ENCODE results near the gene RAB37.

The RAB37 gene

DNA sequence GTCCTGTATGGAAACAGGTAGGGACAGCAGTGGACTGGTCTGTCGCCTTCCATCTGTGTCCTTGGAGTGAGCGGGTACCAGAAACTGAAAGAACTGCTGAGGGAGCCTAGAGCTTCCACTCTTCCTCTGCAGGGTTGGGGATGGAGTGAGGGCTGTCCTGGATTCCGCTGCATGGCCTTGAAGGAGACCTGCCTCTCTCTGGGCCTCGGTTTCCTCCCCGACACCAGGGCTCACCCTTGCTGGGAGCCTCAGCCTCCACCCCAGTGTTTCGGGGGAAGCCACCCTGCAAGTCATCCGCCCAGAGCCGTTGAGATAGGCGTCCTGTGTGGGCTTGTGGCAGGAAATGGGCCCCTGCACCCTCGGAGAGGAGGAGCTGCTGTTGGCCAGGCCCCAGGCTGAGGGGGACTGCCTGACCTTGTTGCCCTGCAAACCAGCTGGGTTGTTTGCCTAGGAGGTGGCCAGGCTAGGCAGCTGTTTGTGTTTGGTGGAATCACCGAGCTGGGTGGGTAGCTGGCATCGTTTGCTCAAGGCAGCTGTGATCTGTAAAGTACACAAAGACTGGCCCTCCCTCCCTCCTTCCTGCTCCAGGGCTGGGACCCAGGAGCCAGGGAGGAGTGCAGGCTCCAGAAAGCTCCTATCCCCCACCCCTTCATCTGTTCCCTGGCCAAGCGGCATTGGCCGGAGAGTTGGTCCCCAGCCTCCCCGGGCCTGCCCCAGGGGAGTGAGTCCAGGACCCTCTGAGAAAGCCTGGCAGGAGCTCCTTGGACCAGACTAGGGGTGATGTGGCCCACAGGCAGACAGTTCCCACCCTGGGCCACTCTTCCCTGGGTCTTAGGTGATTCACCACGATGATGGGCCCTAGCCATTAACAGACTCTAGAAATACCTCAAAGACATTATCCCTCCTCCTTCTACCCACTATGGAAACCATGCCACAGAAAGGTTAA, 1.3 kb downstream of the RAB37 start:
- peak in 1 of 2 donors; percentile 53 for DNase-seq (ENCODE audit: low read depth in 2 of 2)
- TF ChIP-seq, protein P1, sequence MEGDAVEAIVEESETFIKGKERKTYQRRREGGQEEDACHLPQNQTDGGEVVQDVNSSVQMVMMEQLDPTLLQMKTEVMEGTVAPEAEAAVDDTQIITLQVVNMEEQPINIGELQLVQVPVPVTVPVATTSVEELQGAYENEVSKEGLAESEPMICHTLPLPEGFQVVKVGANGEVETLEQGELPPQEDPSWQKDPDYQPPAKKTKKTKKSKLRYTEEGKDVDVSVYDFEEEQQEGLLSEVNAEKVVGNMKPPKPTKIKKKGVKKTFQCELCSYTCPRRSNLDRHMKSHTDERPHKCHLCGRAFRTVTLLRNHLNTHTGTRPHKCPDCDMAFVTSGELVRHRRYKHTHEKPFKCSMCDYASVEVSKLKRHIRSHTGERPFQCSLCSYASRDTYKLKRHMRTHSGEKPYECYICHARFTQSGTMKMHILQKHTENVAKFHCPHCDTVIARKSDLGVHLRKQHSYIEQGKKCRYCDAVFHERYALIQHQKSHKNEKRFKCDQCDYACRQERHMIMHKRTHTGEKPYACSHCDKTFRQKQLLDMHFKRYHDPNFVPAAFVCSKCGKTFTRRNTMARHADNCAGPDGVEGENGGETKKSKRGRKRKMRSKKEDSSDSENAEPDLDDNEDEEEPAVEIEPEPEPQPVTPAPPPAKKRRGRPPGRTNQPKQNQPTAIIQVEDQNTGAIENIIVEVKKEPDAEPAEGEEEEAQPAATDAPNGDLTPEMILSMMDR (IDR thresholded peaks at IDR 0.05; ENCODE audit: low read depth, low read length), result no peak
- H3K4me3 ChIP-seq (replicated peaks in 1 of 2; ENCODE audit: low read depth in 2 of 2, low read length in 2 of 2), result no peak overlapping the region

GRCh38 chr17:74739227-74739831, 2.3 kb downstream of the RAB37 start:
- H3K4me3 ChIP-seq (replicated peaks in 1 of 2; ENCODE audit: low read depth in 2 of 2, low read length in 2 of 2), result no peak overlapping the region
- TF ChIP-seq, protein P1 (IDR thresholded peaks at IDR 0.05; ENCODE audit: low read depth, low read length), result no peak
- no peak for DNase-seq (ENCODE audit: low read depth in 2 of 2)

DNA sequence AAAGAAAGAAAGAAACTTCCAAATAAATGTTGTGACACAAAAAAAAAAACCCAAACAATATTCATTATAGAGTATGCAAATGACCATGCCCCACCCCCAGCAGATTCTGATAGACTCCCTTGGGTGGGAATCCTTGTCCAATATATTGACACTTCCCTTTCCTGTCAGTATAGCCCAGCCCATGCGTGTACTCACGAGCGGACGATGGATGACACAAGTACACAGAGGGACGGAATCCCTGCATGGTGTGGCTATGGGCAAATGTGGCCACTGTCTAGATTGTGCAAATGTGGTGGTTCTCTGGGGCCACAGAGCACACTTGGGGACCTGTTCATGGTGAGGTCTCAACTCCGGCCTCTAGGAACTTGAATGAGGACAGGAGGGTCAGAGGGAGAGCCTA, 3.1 kb downstream of the RAB37 start:
- TF ChIP-seq, protein P1 (IDR thresholded peaks at IDR 0.05; ENCODE audit: low read depth, low read length), result no peak
- DNase-seq (ENCODE audit: low read depth in 2 of 2), result no peak
- H3K4me3 ChIP-seq (replicated peaks in 1 of 2; ENCODE audit: low read depth in 2 of 2, low read length in 2 of 2), result no peak overlapping the region

DNA sequence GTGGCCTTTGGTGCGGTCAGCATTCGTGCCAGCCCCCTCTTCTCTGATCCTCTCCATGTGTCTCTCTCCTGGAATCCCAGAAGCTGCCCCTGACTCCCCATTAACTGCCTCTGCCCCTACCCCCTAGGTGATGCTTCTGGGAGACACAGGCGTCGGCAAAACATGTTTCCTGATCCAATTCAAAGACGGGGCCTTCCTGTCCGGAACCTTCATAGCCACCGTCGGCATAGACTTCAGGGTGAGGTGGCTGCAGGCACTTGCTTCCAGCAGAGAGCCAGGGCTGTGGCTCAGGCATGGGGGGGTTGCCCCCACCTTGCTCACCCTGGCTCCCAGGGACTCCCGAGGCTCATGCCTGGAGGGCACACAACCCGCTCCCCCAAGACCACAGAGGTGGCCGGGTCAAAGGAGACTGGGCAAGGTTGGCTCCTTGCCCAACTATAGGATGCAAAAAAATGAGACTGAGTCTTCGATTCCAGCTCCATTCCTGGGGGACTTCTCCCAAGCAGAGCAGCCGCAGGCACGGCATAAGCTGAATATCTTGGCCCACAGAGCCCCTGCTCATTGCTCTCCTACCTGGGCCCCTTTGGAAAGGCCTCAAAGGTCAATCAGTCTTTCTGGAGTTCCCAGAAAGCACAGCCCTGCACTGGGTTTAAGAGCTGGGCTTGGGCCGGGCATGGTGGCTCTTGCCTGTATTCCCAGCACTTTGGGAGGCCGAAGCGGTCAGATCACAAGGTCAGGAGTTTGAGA, 3.8 kb downstream of the RAB37 start:
- H3K4me3 ChIP-seq (replicated peaks in 1 of 2; ENCODE audit: low read depth in 2 of 2, low read length in 2 of 2), result no peak overlapping the region

DNA sequence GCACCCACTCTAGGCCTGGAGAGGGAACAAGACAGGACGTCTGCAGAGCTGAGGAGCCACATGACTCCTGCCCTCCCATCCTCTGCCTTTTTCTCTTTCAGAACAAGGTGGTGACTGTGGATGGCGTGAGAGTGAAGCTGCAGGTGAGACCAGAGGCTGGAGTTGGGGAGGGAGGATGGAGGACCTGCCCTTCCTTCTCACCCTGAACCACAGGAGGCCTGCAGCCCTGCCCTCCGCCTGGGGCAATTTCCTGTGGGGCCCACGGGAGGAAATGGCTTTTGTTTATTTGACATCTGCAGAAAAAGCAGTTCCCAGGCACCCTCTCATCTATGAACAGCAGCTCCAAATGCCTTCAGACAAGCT, 5.1 kb downstream of the RAB37 start:
- H3K4me3 ChIP-seq (replicated peaks in 1 of 2; ENCODE audit: low read depth in 2 of 2, low read length in 2 of 2), result no peak overlapping the region
- TF ChIP-seq, protein P1 (IDR thresholded peaks at IDR 0.05; ENCODE audit: low read depth, low read length), result no peak
- peak in 1 of 2 donors; percentile 47 for DNase-seq (ENCODE audit: low read depth in 2 of 2)

More for the DNA sequence above, 3.8 kb downstream of the RAB37 start:
- TF ChIP-seq, protein P1 (IDR thresholded peaks at IDR 0.05; ENCODE audit: low read depth, low read length), result no peak
- no peak for DNase-seq (ENCODE audit: low read depth in 2 of 2)

DNA sequence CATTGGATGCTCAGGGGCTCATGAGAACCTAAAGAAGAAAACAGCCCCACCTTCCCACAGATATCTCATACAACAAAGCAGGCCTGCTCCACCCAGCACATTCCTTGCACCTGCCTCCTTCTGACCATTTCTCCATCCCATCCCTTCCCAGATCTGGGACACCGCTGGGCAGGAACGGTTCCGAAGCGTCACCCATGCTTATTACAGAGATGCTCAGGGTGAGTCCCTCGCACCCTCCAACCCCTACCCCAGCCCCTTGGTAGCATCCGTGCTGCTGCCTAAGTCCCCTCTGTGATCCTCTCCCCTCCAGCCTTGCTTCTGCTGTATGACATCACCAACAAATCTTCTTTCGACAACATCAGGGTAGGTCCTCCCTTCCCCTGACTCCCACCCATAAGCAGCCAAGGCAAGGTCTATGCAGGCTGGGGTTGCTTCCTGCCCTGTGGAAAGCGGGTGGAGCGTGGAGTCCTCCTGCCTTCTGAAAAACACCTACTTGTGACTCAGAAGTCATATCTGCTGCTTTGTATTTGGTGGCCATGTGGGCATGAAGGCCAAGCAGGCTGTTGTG, 6.0 kb downstream of the RAB37 start:
- no peak overlapping the region for H3K4me3 ChIP-seq (replicated peaks in 1 of 2; ENCODE audit: low read depth in 2 of 2, low read length in 2 of 2)
- DNase-seq (ENCODE audit: low read depth in 2 of 2), result no peak
- TF ChIP-seq, protein P1 (IDR thresholded peaks at IDR 0.05; ENCODE audit: low read depth, low read length), result no peak
